A549 treated with CORT108297 at 1 μM for 4 hours (cell line): ENCODE data around the gene LAPTM4A. TPM values are rescaled to one million over a fixed set of nuclear protein-coding genes. Genes with fewer than 3 reads are reported as not detected.

Experiments
- total RNA-seq: library from RNA; stranded (reverse); fragments of 200-300 nt; extraction: Qiagen RNA extraction; gene quantifications from 5 replicates; pipeline ENCODE4 v1.2.3, GENCODE V29; 2022

Gene LAPTM4A
- total RNA-seq, result 240 to 291 TPM (median 268 TPM) in 5 replicates

DNA sequence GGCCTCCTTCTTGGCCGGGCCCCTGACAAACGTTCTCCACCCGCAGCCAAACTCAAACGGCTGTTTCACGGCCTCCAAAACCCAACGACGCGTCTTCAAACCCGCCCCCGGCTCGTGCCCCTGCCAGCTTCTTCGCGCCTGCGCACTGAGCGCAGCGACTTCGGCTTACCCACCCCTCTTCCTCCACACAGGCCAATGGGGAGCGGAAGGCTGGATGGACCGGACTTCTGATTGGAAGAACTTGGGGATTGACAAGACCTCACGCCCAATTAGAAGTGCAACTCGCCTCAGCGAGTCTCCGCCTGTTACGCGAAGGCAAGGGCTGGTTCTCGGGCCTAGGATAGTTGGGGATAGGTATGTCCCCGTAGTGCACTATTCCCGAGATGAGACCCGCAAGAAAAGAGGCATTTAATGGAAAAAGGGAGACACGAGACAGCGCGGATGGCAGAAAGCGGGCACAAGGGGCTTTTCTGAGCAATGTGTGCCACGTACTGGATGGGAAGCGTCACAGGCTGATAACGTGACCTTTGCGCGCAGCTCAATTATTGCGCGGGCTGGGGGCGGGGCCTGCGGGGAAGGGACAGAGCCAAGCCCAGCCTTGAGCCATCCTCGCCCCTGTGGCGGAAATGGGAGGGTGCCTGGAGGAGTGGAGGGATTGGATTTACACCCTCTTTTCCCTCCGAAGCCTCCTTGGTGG, at the start of gene LAPTM4A:
Gene LAPTM4A, minus strand, starts transcription at position 97 of the 697 bp plus-strand sequence. CDS start 108 bp downstream, outside the sequence.

DNA sequence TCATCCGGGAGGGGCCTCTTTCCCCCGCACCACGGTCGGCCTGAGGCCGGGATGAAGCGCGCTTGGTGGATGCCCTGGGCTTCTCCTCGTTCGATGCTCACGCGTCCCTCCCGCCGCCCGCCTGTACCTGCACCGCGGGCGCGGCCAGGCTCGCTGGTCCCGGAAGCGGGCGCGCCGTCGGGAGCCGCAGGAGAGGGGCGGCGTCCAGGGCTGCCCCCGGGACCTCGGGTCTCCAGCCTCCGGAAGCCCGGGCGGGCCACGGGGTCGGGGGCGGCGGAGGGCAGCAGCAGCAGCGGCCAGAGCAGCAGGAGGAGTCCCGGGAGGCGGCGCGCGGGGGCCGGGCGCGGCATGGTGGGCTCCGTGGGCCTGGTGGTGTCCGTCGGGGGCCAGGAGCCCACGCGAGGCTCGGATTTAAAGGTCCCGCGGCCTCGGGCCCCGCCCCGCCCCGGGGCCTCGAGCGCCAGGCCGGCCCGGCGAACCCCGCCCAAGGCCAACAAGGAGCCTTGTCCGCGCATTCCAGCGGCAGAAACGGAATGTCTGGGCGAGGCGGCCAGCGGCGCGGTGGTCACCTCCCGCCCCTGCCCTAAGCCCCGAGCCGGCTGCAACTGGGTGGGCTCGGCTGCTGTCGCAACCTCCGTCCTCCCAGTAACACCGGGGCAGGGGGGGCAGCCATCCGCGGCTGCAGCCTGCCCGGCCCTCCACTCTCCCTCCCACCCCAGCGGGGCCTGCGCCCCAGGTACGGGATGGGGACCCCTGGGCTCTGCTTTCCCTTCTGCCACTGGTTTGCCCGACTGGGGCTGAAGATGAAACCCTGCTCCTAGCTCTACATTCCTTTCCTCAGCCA, 38.9 kb downstream of the LAPTM4A start, which contains the start of gene MATN3:
Gene MATN3, minus strand, starts transcription at position 387 of the 844 bp plus-strand sequence. Its CDS starts 37 bp downstream, at position 350.

DNA sequence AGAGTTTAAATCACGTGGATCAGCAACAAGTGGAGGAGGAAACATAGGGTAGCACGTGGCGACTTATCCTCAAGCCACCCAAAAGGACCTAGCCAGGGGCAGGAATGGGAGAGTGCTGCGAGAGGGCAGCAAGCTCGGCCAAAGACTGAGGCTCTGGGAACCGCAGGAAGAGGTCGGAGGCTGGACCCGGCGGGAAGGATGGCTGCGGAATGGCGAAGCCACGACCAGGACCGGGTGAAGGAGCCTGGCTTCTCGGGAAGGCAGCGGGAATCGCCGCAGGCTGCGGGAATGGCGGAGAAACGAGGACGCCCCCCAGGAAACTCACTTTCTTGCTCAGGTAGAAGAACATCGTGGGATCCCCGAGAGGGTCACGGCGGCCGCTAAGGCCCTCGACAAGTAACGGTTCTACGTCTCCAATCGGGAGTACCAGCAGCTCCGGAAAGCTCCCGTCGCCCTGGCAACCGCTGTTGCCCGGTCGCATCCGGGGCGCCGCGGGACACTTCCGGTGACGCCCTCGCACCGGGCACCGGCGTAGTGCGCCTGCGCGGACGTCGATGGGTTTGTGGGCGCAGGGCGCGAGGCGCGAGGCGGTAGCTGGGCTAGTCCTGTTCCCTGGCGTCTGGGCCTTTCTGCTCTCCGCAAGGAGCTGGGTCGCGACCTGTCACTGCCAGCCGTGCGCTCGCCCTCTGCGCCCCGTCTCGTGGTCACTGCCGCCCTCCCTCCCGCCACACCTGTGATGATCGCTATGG, 61.6 kb downstream of the LAPTM4A start, which contains the start of gene WDR35:
Gene WDR35, minus strand, starts transcription at position 439 of the 749 bp plus-strand sequence. Its CDS starts 90 bp downstream, at position 349.

Other genes with a start within 250 kb of the LAPTM4A start
- 11.9 to 13.9 TPM (median 12.9 TPM) in 5 replicates for gene TTC32, start 149.6 kb downstream of the LAPTM4A start, total RNA-seq
- 12.4 to 17.2 TPM (median 15.1 TPM) in 5 replicates for gene WDR35, start 61.5 kb downstream of the LAPTM4A start, total RNA-seq
- gene MATN3, start 39.0 kb downstream of the LAPTM4A start, total RNA-seq, result 9.1 to 16.9 TPM (median 14.0 TPM) in 5 replicates
- 153 to 217 TPM (median 189 TPM) in 5 replicates for gene SDC1, start 173.5 kb upstream of the LAPTM4A start, total RNA-seq